ENCODE data around the gene RAB26. TPM values are rescaled to one million over a fixed set of nuclear protein-coding genes. Genes with fewer than 3 reads are reported as not detected.

RAB26 gene
- total RNA-seq, 2 donors from 2014 or later = 1.8 to 5.1 TPM

GRCh38 chr16:2154533-2155090 lies 6.2 kb downstream of the RAB26 start:
- no peaks in the 10 kb centered on the region for H3K36me3 ChIP-seq
- DNase-seq (ENCODE audit: low spot score) = no peak
- 1% methylated on average over 23 of the region's 23 CpGs for WGBS
- TF ChIP-seq POLR2A (IDR thresholded peaks at IDR 0.05) (no peak), CTCF (IDR thresholded peaks at IDR 0.05) (no peak), POLR2AphosphoS5 (IDR thresholded peaks at IDR 0.05) (no peak)
- H3K9me3 ChIP-seq = no peaks in the 10 kb centered on the region
- H3K4me1 ChIP-seq (replicated peaks) = peaks cover 33% of the 10 kb centered on the region
- peak overlapping the region; percentile 76 to 79 for H3K27ac ChIP-seq
- peak overlapping the region; percentile 72 to 87 for H3K4me3 ChIP-seq
- intact Hi-C loops (cut with DNase I) = loop anchor here (5.0 kb wide), 1 partner anchor 98 kb away; the partner anchor contains the start of gene ECI1
- no peaks in the 10 kb centered on the region for H3K27me3 ChIP-seq (replicated peaks; ENCODE audit: insufficient read depth)

DNA sequence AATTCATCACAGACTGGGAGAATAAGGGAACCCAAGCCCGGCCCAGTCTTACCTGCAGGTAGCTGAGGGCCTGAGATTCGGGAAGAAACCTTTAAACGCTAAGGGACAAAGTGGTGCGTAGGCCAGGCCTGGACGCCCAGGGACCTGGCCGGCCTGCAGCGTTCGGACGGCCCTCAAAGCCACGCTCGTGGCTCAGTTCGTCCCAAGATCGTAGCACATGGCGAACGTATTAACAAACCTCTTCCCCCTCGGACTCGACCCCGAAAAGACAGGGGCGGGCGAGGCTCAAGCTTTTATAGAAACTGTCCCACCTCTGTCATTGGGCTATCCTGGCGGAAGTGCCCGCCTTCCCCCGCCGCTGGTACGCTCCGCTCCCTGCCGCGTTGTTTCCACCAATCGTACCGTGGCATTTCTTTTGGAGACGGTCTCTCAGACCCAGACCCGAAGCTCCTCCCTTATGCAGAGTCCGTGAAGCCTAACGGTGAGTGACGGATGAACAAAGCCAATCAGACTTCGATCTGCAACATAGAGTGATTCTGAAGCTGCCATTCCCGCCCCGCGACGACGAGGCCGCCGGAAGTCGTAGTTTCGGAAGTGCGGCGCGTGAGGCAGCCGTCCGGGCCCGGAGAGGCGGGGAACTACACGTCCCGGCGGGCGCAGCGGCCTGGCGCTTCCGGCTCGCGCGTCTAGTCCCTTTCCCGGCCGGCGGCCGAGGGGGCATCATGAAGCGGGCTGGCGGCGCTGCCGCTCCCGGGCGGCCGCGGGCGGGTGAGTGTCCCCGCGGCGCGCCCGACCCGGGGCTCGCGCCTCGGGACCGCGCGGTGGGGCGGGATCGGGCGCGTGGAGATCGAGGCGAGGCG lies 6.9 kb downstream of the RAB26 start, which contains the start of gene TRAF7:
TSS of gene TRAF7 (plus strand) at position 692 of the 860 bp plus-strand sequence. CDS start 8,139 bp downstream, outside the sequence.
- under 1% methylated on average over 53 of the region's 94 CpGs for WGBS
- Histone ChIP-seq H3K27me3 (replicated peaks; ENCODE audit: insufficient read depth) (no peaks in the 10 kb centered on the region), H3K9me3 (no peaks in the 10 kb centered on the region), H3K36me3 (no peaks in the 10 kb centered on the region), H3K27ac (peak within 1 kb of the TSS; percentile 76 to 79), H3K4me1 (replicated peaks) (peaks cover 33% of the 10 kb centered on the region), H3K4me3 (peak within 1 kb of the TSS; percentile 72 to 87)
- peak; percentile 99 for TF ChIP-seq POLR2AphosphoS5 (IDR thresholded peaks at IDR 0.05)
- TF ChIP-seq POLR2A (IDR thresholded peaks at IDR 0.05) = peak; percentile 95
- TF ChIP-seq CTCF (IDR thresholded peaks at IDR 0.05) = peak in 2 of 4 experiments; percentile 19 to 39
- intact Hi-C loops (cut with DNase I) = loop anchor here (5.0 kb wide), 1 partner anchor 97 kb away; the partner anchor contains the start of gene ECI1
- peak; percentile 100 for DNase-seq (ENCODE audit: low spot score)

GRCh38 chr16:2155977-2156848 lies 7.8 kb downstream of the RAB26 start:
- peaks cover 28% of the 10 kb centered on the region for H3K4me1 ChIP-seq (replicated peaks)
- no peak for DNase-seq (ENCODE audit: low spot score)
- no peaks in the 10 kb centered on the region for H3K9me3 ChIP-seq
- no peak for TF ChIP-seq POLR2A (IDR thresholded peaks at IDR 0.05)
- no peak for TF ChIP-seq POLR2AphosphoS5 (IDR thresholded peaks at IDR 0.05)
- no peak for TF ChIP-seq CTCF (IDR thresholded peaks at IDR 0.05)
- 3% methylated on average over 39 of the region's 47 CpGs for WGBS
- peak overlapping the region; percentile 42 to 78 for H3K27ac ChIP-seq
- H3K4me3 ChIP-seq = peak overlapping the region; percentile 66 to 87
- H3K27me3 ChIP-seq (replicated peaks; ENCODE audit: insufficient read depth) = no peaks in the 10 kb centered on the region
- intact Hi-C loops (cut with DNase I) = loop anchor here (5.0 kb wide), 1 partner anchor 96 kb away; the partner anchor contains the start of gene ECI1
- H3K36me3 ChIP-seq = no peaks in the 10 kb centered on the region

GRCh38 chr16:2156849-2157224 lies 8.4 kb downstream of the RAB26 start:
- Histone ChIP-seq H3K27me3 (replicated peaks; ENCODE audit: insufficient read depth) (no peaks in the 10 kb centered on the region), H3K4me1 (replicated peaks) (peaks cover 22% of the 10 kb centered on the region), H3K36me3 (no peaks in the 10 kb centered on the region), H3K4me3 (peak overlapping the region in 1 of 2 donors; percentile 87), H3K27ac (no peak overlapping the region), H3K9me3 (no peaks in the 10 kb centered on the region)
- no peak for DNase-seq (ENCODE audit: low spot score)
- intact Hi-C loops (cut with DNase I) = loop anchor here (5.0 kb wide), 1 partner anchor 95 kb away; the partner anchor contains the start of gene ECI1
- WGBS = 56% methylated on average over 5 of the region's 5 CpGs
- TF ChIP-seq POLR2A (IDR thresholded peaks at IDR 0.05) (no peak), CTCF (IDR thresholded peaks at IDR 0.05) (no peak), POLR2AphosphoS5 (IDR thresholded peaks at IDR 0.05) (no peak)
